HG02678 (cell line): ENCODE data around the gene NSF.
"Not testable (repeated sequence)": the region's sequence is repeated elsewhere in the genome, so short reads cannot be mapped to it uniquely, and the experiment has no call there.

Source experiments
- ATAC-seq: cut with Tn5 transposase; IDR thresholded peaks from one replicate; pipeline ENCODE4 v1.9.1; 2021; ENCODE audit warnings: mild to moderate bottlenecking, moderate library complexity; ENCODE audit not compliant: unreplicated experiment

NSF gene

GRCh38 chr17:46699014-46699413, 108.5 kb downstream of the NSF start:
- ATAC-seq = not testable (repeated sequence)

GRCh38 chr17:46717999-46718398, 127.5 kb downstream of the NSF start:
- no peak for ATAC-seq

- no peak for ATAC-seq
Measured at GRCh38 chr17:46719891-46720290, 129.4 kb downstream of the NSF start.

- ATAC-seq = no peak
Measured at GRCh38 chr17:46720408-46720807, 129.9 kb downstream of the NSF start.

- no peak for ATAC-seq
Measured at GRCh38 chr17:46722662-46723285, 132.3 kb downstream of the NSF start.

GRCh38 chr17:46726206-46726605, 135.7 kb downstream of the NSF start:
- no peak for ATAC-seq

GRCh38 chr17:46727572-46728348, 137.3 kb downstream of the NSF start:
- no peak for ATAC-seq

GRCh38 chr17:46730026-46730425, 139.6 kb downstream of the NSF start:
- no peak for ATAC-seq

- ATAC-seq = no peak
Measured at GRCh38 chr17:46730679-46731078, 140.2 kb downstream of the NSF start.

GRCh38 chr17:46732160-46732559, 141.7 kb downstream of the NSF start:
- ATAC-seq = no peak

- no peak for ATAC-seq
Measured at GRCh38 chr17:46732754-46733398, 142.4 kb downstream of the NSF start.

GRCh38 chr17:46733837-46734475, 143.5 kb downstream of the NSF start:
- no peak for ATAC-seq

GRCh38 chr17:46736100-46736499, 145.6 kb downstream of the NSF start:
- ATAC-seq = no peak

GRCh38 chr17:46737326-46737725, 146.9 kb downstream of the NSF start:
- ATAC-seq = no peak

GRCh38 chr17:46738544-46738943, 148.1 kb downstream of the NSF start:
- ATAC-seq = no peak

- ATAC-seq = no peak
Measured at GRCh38 chr17:46739982-46740381, 149.5 kb downstream of the NSF start.

- ATAC-seq = no peak
Measured at GRCh38 chr17:46741122-46741730, 150.8 kb downstream of the NSF start.

- no peak for ATAC-seq
Measured at GRCh38 chr17:46742565-46743270, 152.2 kb downstream of the NSF start.

GRCh38 chr17:46744441-46744840, 154.0 kb downstream of the NSF start:
- ATAC-seq = no peak

GRCh38 chr17:46745376-46745775, 154.9 kb downstream of the NSF start:
- ATAC-seq = no peak

GRCh38 chr17:46751425-46751824, 161.0 kb downstream of the NSF start:
- no peak for ATAC-seq
